ENCODE data around the gene APBB2. TPM values are rescaled to one million over a fixed set of nuclear protein-coding genes. Genes with fewer than 3 reads are reported as not detected.

Gene APBB2
- total and polyA plus RNA-seq, 10 of the 15 experiments (the other 5 are each of a cell fraction or from before 2014, with no cell fraction given): 2.7 to 24.6 (median 19.0) TPM

DNA sequence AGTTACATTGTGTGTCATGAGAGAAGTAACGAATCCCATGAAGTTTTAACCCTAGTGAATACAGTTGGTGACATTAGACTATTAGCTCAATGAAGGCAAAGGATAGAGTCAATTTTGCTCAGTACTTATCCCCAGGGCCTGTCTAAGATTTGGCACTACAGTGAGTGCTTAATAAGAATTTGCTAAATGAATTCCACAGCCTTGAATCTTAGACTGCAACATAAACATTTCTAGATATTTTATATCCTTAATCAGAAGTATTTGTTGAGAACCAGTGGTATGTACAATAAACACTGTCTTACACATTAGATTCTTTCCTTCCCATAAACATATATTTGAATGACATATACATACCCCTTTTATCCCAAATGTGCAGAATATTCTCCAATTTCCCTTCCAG is 241.6 kb downstream of the APBB2 start:
- POLR2A ChIA-PET: interaction anchor here (0.8 to 1.8 kb wide), 2 partner anchors 13 to 244 kb away, joined by 3 to 4 read pairs; no protein-coding TSS in a partner anchor
- Histone ChIP-seq H3K9ac (ENCODE audit: control insufficient read depth, insufficient read depth, low read length) (no peak overlapping the region), H3K27ac (ENCODE audit: control insufficient read depth, insufficient read depth) (no peak overlapping the region), H2AFZ (ENCODE audit: control insufficient read depth, low read depth, low read length) (no peak overlapping the region), H3K4me2 (ENCODE audit: control insufficient read depth, insufficient read depth) (no peak overlapping the region), H3K36me3 (ENCODE audit: control insufficient read depth in 2 of 2, insufficient read depth in 2 of 2, low read length in 1 of 2) (no peaks in the 10 kb centered on the region), H3K4me1 (ENCODE audit: control insufficient read depth, insufficient read depth, low read length) (no peaks in the 10 kb centered on the region), H4K20me1 (ENCODE audit: control insufficient read depth, insufficient read depth) (no peaks in the 10 kb centered on the region), H3K9me3 (replicated peaks; ENCODE audit: control insufficient read depth, insufficient read depth, low read length) (no peaks in the 10 kb centered on the region; the same call in 1 of the 3 replicates), H3K27me3 (replicated peaks in 1 of 2; ENCODE audit: control insufficient read depth in 2 of 2, insufficient read depth in 2 of 2, low read length in 1 of 2) (no peaks in the 10 kb centered on the region), H3K79me2 (ENCODE audit: control insufficient read depth, insufficient read depth, low read length) (no peaks in the 10 kb centered on the region), H3K4me3 (no peak overlapping the region)
- CTCF ChIA-PET: interaction anchor here (0.9 to 17.4 kb wide), 5 partner anchors 12 to 243 kb away, joined by 3 to 567 read pairs (median 3); partner anchors contain the start of gene APBB2
- DNase-seq (ENCODE audit: low read depth, low spot score): no peak
- no peak for FAIRE-seq
- BruUV-seq (replicated peaks): no TSS peak
- RAD21 ChIA-PET (ENCODE audit: unreplicated experiment): interaction anchor here (1.5 to 12.1 kb wide), 2 partner anchors 14 to 240 kb away, joined by 3 to 262 read pairs; partner anchors contain the start of gene APBB2
- TF ChIP-seq EGR1 (IDR thresholded peaks at IDR 0.05; ENCODE audit: borderline replicate concordance in 1 of 2, low read depth in 2 of 2, low read length in 2 of 2) (no peak), SMC3 (IDR thresholded peaks at IDR 0.05; ENCODE audit: borderline replicate concordance, low read length) (no peak)
- in situ Hi-C loops (cut with MboI) (no loop called here), intact Hi-C loops (cut with micrococcal nuclease; ENCODE audit: unreplicated experiment) (no loop called here)
- no peak for ATAC-seq
- SMC1A ChIA-PET (ENCODE audit: uncharacterized antibody, unreplicated experiment): interaction anchor here (10.1 kb wide), 1 partner anchor 239 kb away, joined by 362 read pairs; the partner anchor contains the start of gene APBB2
- 0% methylated on average over 1 of the region's 1 CpG for WGBS (ENCODE audit: insufficient coverage, insufficient replicate concordance, low lambda C conversion rate, missing lambda C conversion rate)

DNA sequence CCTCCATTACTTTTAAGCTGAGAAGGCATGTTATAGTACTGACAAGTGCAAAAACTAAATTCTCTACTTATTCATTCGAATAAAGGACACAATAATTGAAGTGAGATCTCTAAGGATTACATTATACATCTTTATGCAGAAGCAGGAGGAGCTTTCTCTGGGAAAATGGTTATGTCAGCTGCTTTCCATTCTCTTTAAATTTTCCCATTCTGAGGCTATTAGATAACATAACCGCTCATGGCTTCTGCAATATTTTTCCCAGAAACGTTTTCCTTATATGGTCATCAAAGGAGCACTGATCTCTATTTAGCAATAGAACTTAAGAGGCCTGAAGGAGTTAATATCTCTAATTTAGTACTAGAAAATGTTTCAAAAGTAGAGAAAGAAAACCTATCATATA is 243.0 kb downstream of the APBB2 start:
- FAIRE-seq: no peak
- no peaks in the 10 kb centered on the region for H3K4me1 ChIP-seq (ENCODE audit: control insufficient read depth, insufficient read depth, low read length)
- no peak overlapping the region for H3K9ac ChIP-seq (ENCODE audit: control insufficient read depth, insufficient read depth, low read length)
- RAD21 ChIA-PET (ENCODE audit: unreplicated experiment): interaction anchor here (12.1 kb wide), 1 partner anchor 242 kb away, joined by 262 read pairs; the partner anchor contains the start of gene APBB2
- peaks cover 6% of the 10 kb centered on the region; the same call in 2 of the 3 replicates for H3K9me3 ChIP-seq (replicated peaks; ENCODE audit: control insufficient read depth, insufficient read depth, low read length)
- no peaks in the 10 kb centered on the region for H3K79me2 ChIP-seq (ENCODE audit: control insufficient read depth, insufficient read depth, low read length)
- no peak for TF ChIP-seq STAT3 (IDR thresholded peaks at IDR 0.05; ENCODE audit: low read depth, low read length)
- no peak for TF ChIP-seq CEBPB (IDR thresholded peaks at IDR 0.05; ENCODE audit: borderline replicate concordance in 1 of 2, low read depth in 2 of 2, low read length in 2 of 2)
- TF ChIP-seq TBL1XR1 (IDR thresholded peaks at IDR 0.05; ENCODE audit: low read depth, low read length): no peak
- TF ChIP-seq, protein P1, sequence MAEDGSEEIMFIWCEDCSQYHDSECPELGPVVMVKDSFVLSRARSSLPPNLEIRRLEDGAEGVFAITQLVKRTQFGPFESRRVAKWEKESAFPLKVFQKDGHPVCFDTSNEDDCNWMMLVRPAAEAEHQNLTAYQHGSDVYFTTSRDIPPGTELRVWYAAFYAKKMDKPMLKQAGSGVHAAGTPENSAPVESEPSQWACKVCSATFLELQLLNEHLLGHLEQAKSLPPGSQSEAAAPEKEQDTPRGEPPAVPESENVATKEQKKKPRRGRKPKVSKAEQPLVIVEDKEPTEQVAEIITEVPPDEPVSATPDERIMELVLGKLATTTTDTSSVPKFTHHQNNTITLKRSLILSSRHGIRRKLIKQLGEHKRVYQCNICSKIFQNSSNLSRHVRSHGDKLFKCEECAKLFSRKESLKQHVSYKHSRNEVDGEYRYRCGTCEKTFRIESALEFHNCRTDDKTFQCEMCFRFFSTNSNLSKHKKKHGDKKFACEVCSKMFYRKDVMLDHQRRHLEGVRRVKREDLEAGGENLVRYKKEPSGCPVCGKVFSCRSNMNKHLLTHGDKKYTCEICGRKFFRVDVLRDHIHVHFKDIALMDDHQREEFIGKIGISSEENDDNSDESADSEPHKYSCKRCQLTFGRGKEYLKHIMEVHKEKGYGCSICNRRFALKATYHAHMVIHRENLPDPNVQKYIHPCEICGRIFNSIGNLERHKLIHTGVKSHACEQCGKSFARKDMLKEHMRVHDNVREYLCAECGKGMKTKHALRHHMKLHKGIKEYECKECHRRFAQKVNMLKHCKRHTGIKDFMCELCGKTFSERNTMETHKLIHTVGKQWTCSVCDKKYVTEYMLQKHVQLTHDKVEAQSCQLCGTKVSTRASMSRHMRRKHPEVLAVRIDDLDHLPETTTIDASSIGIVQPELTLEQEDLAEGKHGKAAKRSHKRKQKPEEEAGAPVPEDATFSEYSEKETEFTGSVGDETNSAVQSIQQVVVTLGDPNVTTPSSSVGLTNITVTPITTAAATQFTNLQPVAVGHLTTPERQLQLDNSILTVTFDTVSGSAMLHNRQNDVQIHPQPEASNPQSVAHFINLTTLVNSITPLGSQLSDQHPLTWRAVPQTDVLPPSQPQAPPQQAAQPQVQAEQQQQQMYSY (CRISPR knock-in tag; IDR thresholded peaks at IDR 0.05): no peak
- no peak for TF ChIP-seq CBX3 (IDR thresholded peaks at IDR 0.05; ENCODE audit: borderline replicate concordance, low read depth)
- BruUV-seq (replicated peaks): no TSS peak
- H2AFZ ChIP-seq (ENCODE audit: control insufficient read depth, low read depth, low read length): no peak overlapping the region
- no peak overlapping the region for H3K27ac ChIP-seq (ENCODE audit: control insufficient read depth, insufficient read depth)
- intact Hi-C loops (cut with micrococcal nuclease; ENCODE audit: unreplicated experiment): no loop called here
- POLR2A ChIA-PET: no interaction called here
- no peak for ATAC-seq
- H3K36me3 ChIP-seq (ENCODE audit: control insufficient read depth in 2 of 2, insufficient read depth in 2 of 2, low read length in 1 of 2): no peaks in the 10 kb centered on the region; a peak in 1 of 4 replicates
- 27% methylated on average over 3 of the region's 3 CpGs for WGBS (ENCODE audit: insufficient coverage, insufficient replicate concordance, low lambda C conversion rate, missing lambda C conversion rate)
- DNase-seq (ENCODE audit: low read depth, low spot score): no peak
- no peak overlapping the region for H3K4me2 ChIP-seq (ENCODE audit: control insufficient read depth, insufficient read depth)
- SMC1A ChIA-PET (ENCODE audit: uncharacterized antibody, unreplicated experiment): interaction anchor here (0.7 to 0.8 kb wide), 2 partner anchors 8 to 83 kb away, joined by 3 read pairs; no protein-coding TSS in a partner anchor
- no peaks in the 10 kb centered on the region for H4K20me1 ChIP-seq (ENCODE audit: control insufficient read depth, insufficient read depth)
- no peaks in the 10 kb centered on the region for H3K27me3 ChIP-seq (replicated peaks in 1 of 2; ENCODE audit: control insufficient read depth in 2 of 2, insufficient read depth in 2 of 2, low read length in 1 of 2)
- CTCF ChIA-PET: interaction anchor here (1.0 to 17.4 kb wide), 5 partner anchors 35 to 245 kb away, joined by 3 to 567 read pairs (median 3); partner anchors contain the start of gene APBB2
- H3K4me3 ChIP-seq: no peak overlapping the region
- in situ Hi-C loops (cut with MboI): no loop called here
